DND-41 (cell line): ENCODE data around the gene CMYA5.

Experiments used
- ATAC-seq: fragments of 200-7000 bp; cut with Tn5 transposase; 3 replicates; pipeline ENCODE4 v1.9.1; 2021; ENCODE audit warnings: low read depth; ENCODE audit not compliant: insufficient read depth
- DNase-seq: peaks from one replicate; pipeline ENCODE4 v3.0.0-alpha.2; 2020
- H2AFZ ChIP-seq: 2 replicates; pipeline ENCODE4 v1.6.0; 2012; ENCODE audit warnings: low read depth, low read length
- H3K27ac ChIP-seq: 2 replicates; pipeline ENCODE4 v1.5.1; 2012; ENCODE audit warnings: low read length, inconsistent platforms
- H3K27me3 ChIP-seq: fragments of 200-600 bp; sonication (generic); 2 replicates; pipeline ENCODE4 v1.6.0; 2012; ENCODE audit warnings: low read length, mild to moderate bottlenecking, inconsistent platforms; ENCODE audit not compliant: insufficient read depth, poor library complexity
- H3K36me3 ChIP-seq: 2 replicates; pipeline ENCODE4 v1.5.1; 2012; ENCODE audit warnings: low read length, inconsistent platforms; ENCODE audit not compliant: insufficient read depth
- H3K4me1 ChIP-seq: 2 replicates; pipeline ENCODE4 v1.5.1; 2012; ENCODE audit warnings: mild to moderate bottlenecking, low read length; ENCODE audit not compliant: insufficient read depth
- H3K4me2 ChIP-seq: 2 replicates; pipeline ENCODE4 v1.6.0; 2012; ENCODE audit warnings: mild to moderate bottlenecking, moderate library complexity, low read length, inconsistent platforms; ENCODE audit not compliant: insufficient read depth
- H3K4me3 ChIP-seq, 2 experiments: fragments of 200-600 bp in 1 of 2; shearing (Covaris generic) in 1 of 2; 2 replicates each; pipeline ENCODE4 v1.5.1; 2012 to 2016; ENCODE audit warnings: inconsistent platforms in 2 of 2, low read length in 2 of 2, mild to moderate bottlenecking in 2 of 2, low read depth in 1 of 2, moderate library complexity in 1 of 2
- H3K79me2 ChIP-seq: 2 replicates; pipeline ENCODE4 v1.6.0; 2012; ENCODE audit warnings: low read length, inconsistent platforms; ENCODE audit not compliant: insufficient read depth
- H3K9ac ChIP-seq: 2 replicates; pipeline ENCODE4 v1.6.0; 2012; ENCODE audit warnings: low read depth, mild to moderate bottlenecking, inconsistent platforms, low read length, moderate library complexity
- H3K9me3 ChIP-seq: 2 replicates; pipeline ENCODE4 v1.5.1; 2012; ENCODE audit warnings: low read length, moderate library complexity, mild to moderate bottlenecking, inconsistent platforms; ENCODE audit not compliant: insufficient read depth, severe bottlenecking
- H4K20me1 ChIP-seq: 2 replicates; pipeline ENCODE4 v1.6.0; 2012; ENCODE audit warnings: low read length; ENCODE audit not compliant: insufficient read depth
- EZH2 ChIP-seq: IDR thresholded peaks from 3 replicates; pipeline ENCODE4 v1.6.1; 2012; ENCODE audit warnings: borderline replicate concordance, low read depth, mild to moderate bottlenecking, moderate library complexity, low read length, inconsistent platforms; ENCODE audit not compliant: severe bottlenecking
- TF ChIP-seq, protein P1 (sequence below): IDR thresholded peaks from 2 replicates; pipeline ENCODE4 v1.5.1; 2012; ENCODE audit warnings: borderline replicate concordance, low read length, moderate library complexity, mild to moderate bottlenecking; ENCODE audit not compliant: poor library complexity, severe bottlenecking; ENCODE audit errors: extremely low read depth

The CMYA5 gene

DNA sequence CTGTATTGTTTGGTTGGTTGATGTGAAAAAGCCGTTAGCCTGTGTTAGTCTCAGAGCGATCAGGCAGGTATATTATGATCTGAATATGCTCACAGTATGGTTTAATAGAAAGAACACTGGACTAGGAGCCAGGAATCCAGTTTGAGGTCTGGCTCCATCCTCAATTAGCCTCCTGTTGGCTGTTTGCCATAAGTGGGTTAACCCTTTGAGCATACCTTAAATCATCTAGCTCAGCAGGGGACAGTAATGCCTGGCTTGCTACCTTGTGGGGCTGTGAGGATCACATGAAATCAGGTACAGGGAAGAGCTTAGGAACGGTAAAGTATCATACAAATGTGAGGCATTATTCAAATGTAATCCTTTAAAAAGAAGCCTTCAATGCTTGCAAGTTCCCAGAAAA, 104.7 kb downstream of the CMYA5 start:
- TF ChIP-seq EZH2: no peak
- TF ChIP-seq, protein P1, sequence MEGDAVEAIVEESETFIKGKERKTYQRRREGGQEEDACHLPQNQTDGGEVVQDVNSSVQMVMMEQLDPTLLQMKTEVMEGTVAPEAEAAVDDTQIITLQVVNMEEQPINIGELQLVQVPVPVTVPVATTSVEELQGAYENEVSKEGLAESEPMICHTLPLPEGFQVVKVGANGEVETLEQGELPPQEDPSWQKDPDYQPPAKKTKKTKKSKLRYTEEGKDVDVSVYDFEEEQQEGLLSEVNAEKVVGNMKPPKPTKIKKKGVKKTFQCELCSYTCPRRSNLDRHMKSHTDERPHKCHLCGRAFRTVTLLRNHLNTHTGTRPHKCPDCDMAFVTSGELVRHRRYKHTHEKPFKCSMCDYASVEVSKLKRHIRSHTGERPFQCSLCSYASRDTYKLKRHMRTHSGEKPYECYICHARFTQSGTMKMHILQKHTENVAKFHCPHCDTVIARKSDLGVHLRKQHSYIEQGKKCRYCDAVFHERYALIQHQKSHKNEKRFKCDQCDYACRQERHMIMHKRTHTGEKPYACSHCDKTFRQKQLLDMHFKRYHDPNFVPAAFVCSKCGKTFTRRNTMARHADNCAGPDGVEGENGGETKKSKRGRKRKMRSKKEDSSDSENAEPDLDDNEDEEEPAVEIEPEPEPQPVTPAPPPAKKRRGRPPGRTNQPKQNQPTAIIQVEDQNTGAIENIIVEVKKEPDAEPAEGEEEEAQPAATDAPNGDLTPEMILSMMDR: no peak

DNA sequence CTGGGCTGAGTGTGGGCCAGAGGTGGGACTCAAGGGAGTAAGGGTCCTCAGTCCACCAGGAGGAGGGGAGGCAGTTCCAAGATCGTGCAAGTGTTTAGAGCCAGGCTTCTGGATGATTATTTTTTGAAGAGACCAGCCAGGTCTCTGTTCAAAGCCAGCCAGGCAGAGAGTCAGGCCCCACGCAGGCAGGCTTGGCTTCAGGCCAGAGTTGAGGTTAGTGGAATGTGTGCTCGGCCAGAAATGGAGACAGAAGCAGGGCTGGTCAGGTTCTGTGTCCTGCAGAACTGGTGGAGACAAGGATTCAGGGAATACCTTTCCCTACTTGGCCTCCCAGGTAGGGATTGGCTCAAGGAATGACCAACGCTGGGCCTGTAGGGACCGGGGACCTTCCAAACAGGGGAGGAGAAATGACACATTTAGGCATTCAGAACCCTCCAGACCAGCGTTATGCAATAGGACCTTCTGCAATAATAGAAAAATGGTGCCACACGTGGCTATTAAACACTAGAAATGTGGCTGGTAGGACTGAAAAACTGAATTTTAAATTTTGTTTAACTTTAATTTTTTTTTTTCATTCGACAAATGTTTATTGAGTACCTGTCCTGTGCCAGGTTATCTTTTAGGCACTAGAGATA, 106.2 kb downstream of the CMYA5 start:
- ATAC-seq (no peak), DNase-seq (no peak)
- H3K9me3 ChIP-seq: no peaks in the 10 kb centered on the region
- H3K36me3 ChIP-seq: no peaks in the 10 kb centered on the region
- no peak overlapping the region for H2AFZ ChIP-seq
- no peak overlapping the region for H3K27ac ChIP-seq
- no peaks in the 10 kb centered on the region for H4K20me1 ChIP-seq
- no peak overlapping the region for H3K4me3 ChIP-seq
- no peaks in the 10 kb centered on the region for H3K79me2 ChIP-seq
- no peak overlapping the region for H3K9ac ChIP-seq
- no peak overlapping the region for H3K4me2 ChIP-seq
- TF ChIP-seq, protein P1: no peak
- no peak for TF ChIP-seq EZH2
- H3K27me3 ChIP-seq: no peaks in the 10 kb centered on the region
- peaks cover 5% of the 10 kb centered on the region for H3K4me1 ChIP-seq

More for the DNA sequence above, 104.7 kb downstream of the CMYA5 start:
- Histone ChIP-seq H3K9me3 (no peaks in the 10 kb centered on the region), H3K36me3 (no peaks in the 10 kb centered on the region), H3K27me3 (no peaks in the 10 kb centered on the region), H2AFZ (no peak overlapping the region), H3K4me2 (no peak overlapping the region), H3K4me3 (no peak overlapping the region), H4K20me1 (no peaks in the 10 kb centered on the region), H3K27ac (no peak overlapping the region), H3K4me1 (no peaks in the 10 kb centered on the region), H3K9ac (no peak overlapping the region), H3K79me2 (no peaks in the 10 kb centered on the region)
- ATAC-seq (no peak), DNase-seq (no peak)

DNA sequence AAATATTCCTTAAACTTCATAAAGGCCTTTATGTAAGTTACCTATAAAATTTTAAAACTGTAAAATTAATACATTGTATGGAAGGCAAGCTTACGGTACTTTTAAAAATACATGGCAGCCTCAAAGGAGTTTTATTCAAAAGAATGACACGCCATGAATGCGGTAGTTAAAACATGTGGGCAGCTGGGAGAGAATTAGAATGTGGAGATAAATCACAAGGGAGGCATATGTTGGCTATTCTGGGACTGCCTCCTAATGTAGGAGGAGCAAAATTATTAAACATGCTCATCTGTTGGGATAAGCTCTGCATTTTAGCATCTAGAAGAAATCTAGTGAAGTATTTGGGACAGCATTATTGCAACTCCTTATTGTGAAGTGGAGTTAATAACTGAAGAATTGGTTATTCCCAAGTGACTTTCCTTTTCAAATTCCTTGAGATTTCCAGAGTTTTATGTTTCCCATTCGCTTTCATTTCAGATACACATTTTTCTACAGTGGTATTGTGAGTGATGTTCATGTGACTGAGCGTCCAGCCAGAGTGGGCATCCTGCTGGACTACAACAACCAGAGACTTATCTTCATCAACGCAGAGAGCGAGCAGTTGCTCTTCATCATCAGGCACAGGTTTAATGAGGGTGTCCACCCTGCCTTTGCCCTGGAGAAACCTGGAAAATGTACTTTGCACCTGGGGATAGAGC, 109.4 kb downstream of the CMYA5 start:
- Histone ChIP-seq H3K4me3 (no peak overlapping the region), H4K20me1 (no peaks in the 10 kb centered on the region), H3K27ac (no peak overlapping the region), H3K79me2 (no peaks in the 10 kb centered on the region), H3K27me3 (no peaks in the 10 kb centered on the region), H3K9me3 (no peaks in the 10 kb centered on the region), H2AFZ (no peak overlapping the region), H3K4me1 (peaks cover 28% of the 10 kb centered on the region), H3K9ac (no peak overlapping the region), H3K36me3 (no peaks in the 10 kb centered on the region), H3K4me2 (no peak overlapping the region)
- TF ChIP-seq EZH2: no peak
- TF ChIP-seq, protein P1: no peak
- no peak for ATAC-seq
- no peak for DNase-seq
